HS-27A (cell line): ENCODE results near the gene PPCS.

Experiments
- DNase-seq: peaks from one replicate; pipeline ENCODE4 v3.0.0-alpha.2; 2012; ENCODE audit warnings: low read depth, missing footprints

Gene PPCS

GRCh38 chr1:42456010-42456753 is at the start of gene PPCS, which contains the start of gene ZMYND12:
TSS of gene PPCS (plus strand) at chr1:42456543. CDS start at chr1:42456566, 23 bp downstream.
TSS of gene ZMYND12 (minus strand) at chr1:42456022. CDS start at chr1:42455997, 25 bp downstream.
- DNase-seq: peak; percentile 38

GRCh38 chr1:42414551-42415496 is 41.5 kb upstream of the PPCS start:
- no peak for DNase-seq

- DNase-seq: no peak
Observed at GRCh38 chr1:42417166-42417565, 39.2 kb upstream of the PPCS start.

GRCh38 chr1:42418516-42418915 is 37.8 kb upstream of the PPCS start:
- no peak for DNase-seq

GRCh38 chr1:42419126-42419821 is 37.1 kb upstream of the PPCS start:
- DNase-seq: no peak

GRCh38 chr1:42420121-42420520 is 36.2 kb upstream of the PPCS start:
- DNase-seq: no peak

- DNase-seq: peak; percentile 20
Observed at GRCh38 chr1:42420911-42421585, 35.3 kb upstream of the PPCS start.

- DNase-seq: no peak
Observed at GRCh38 chr1:42422737-42423136, 33.6 kb upstream of the PPCS start.

- no peak for DNase-seq
Observed at GRCh38 chr1:42423681-42424080, 32.7 kb upstream of the PPCS start.

- no peak for DNase-seq
Observed at GRCh38 chr1:42424201-42424600, 32.1 kb upstream of the PPCS start.

GRCh38 chr1:42427240-42427639 is 29.1 kb upstream of the PPCS start:
- DNase-seq: no peak

- no peak for DNase-seq
Observed at GRCh38 chr1:42429603-42430002, 26.7 kb upstream of the PPCS start.

GRCh38 chr1:42430286-42431135 is 25.8 kb upstream of the PPCS start:
- no peak for DNase-seq

- no peak for DNase-seq
Observed at GRCh38 chr1:42431514-42431913, 24.8 kb upstream of the PPCS start.

GRCh38 chr1:42432714-42433113 is 23.6 kb upstream of the PPCS start:
- no peak for DNase-seq

GRCh38 chr1:42433369-42433768 is 23.0 kb upstream of the PPCS start:
- no peak for DNase-seq

GRCh38 chr1:42434340-42434739 is 22.0 kb upstream of the PPCS start:
- no peak for DNase-seq

GRCh38 chr1:42439940-42440339 is 16.4 kb upstream of the PPCS start:
- DNase-seq: peak; percentile 45

- DNase-seq: no peak
Observed at GRCh38 chr1:42442662-42443061, 13.7 kb upstream of the PPCS start.

- DNase-seq: no peak
Observed at GRCh38 chr1:42449256-42449655, 7.1 kb upstream of the PPCS start.

- DNase-seq: no peak
Observed at GRCh38 chr1:42450061-42450460, 6.3 kb upstream of the PPCS start.
